H1 (cell line): Measurements from ENCODE around the gene ADAM19. TPM values are rescaled to one million over a fixed set of nuclear protein-coding genes. Genes with fewer than 3 reads are reported as not detected.

Experiments
- CTCF ChIA-PET: fragments of 300-600 bp; sonication (Branson Sonifier 250); formaldehyde crosslinking; loops from one replicate; lab custom pipeline; 2021; ENCODE audit not compliant: partially characterized antibody; lab: Charles Lee
- POLR2A ChIA-PET: fragments of 300-600 bp; sonication (Branson Sonifier 250); formaldehyde crosslinking; loops from one replicate; lab custom pipeline; 2021; ENCODE audit warnings: inconsistent platforms; ENCODE audit not compliant: partially characterized antibody; lab: Charles Lee
- DNase-seq, 2 experiments: peaks; one replicate each; pipeline versions ENCODE4 v3.0.0 to v3.0.0-alpha.2; 2010 to 2022; ENCODE audit warnings: low spot score in 2 of 2, low read depth in 1 of 2, mixed read lengths in 1 of 2
- FAIRE-seq: peaks from 2 replicates; lab custom pipeline; 2011; peaks lifted over from hg19 to GRCh38; lab: Jason Lieb, UNC
- H2AFZ ChIP-seq: 2 replicates; pipeline ENCODE4 v1.8.1; 2012; ENCODE audit warnings: low read length, inconsistent platforms
- H2AK5ac ChIP-seq: 2 replicates; pipeline ENCODE4 v1.6.1; 2013; ENCODE audit warnings: low read depth, low read length
- H2BK120ac ChIP-seq: replicated peaks from 2 replicates; pipeline ENCODE3; 2013; ENCODE audit warnings: low read depth, low read length, inconsistent platforms
- H2BK12ac ChIP-seq: 2 replicates; pipeline ENCODE4 v1.6.1; 2013; ENCODE audit warnings: low read depth, low read length
- H2BK15ac ChIP-seq: 2 replicates; pipeline ENCODE4 v1.6.1; 2013; ENCODE audit warnings: low read length
- H2BK20ac ChIP-seq: 2 replicates; pipeline ENCODE4 v1.6.1; 2013; ENCODE audit warnings: low read length
- H2BK5ac ChIP-seq: 2 replicates; pipeline ENCODE4 v1.6.1; 2013; ENCODE audit warnings: low read depth, low read length
- H3K14ac ChIP-seq: 2 replicates; pipeline ENCODE4 v1.6.1; 2013; ENCODE audit warnings: inconsistent platforms; ENCODE audit not compliant: insufficient read length
- H3K18ac ChIP-seq: 2 replicates; pipeline ENCODE4 v1.6.1; 2013; ENCODE audit warnings: low read length; ENCODE audit errors: extremely low read depth
- H3K23ac ChIP-seq: 2 replicates; pipeline ENCODE4 v1.6.1; 2013; ENCODE audit warnings: inconsistent platforms; ENCODE audit not compliant: insufficient read length
- H3K23me2 ChIP-seq: 2 replicates; pipeline ENCODE4 v1.6.1; 2013; ENCODE audit warnings: low read depth, low read length
- H3K27ac ChIP-seq: 2 replicates; pipeline ENCODE4 v1.6.1; 2011; ENCODE audit warnings: low read depth, low read length, inconsistent platforms
- H3K27me3 ChIP-seq, 4 experiments: replicated peaks in 1 of 4; 1 replicate in 1 of 4; 2 replicates in 3 of 4; pipeline versions ENCODE4 v1.6.1 to v1.8.1; 2011 to 2013; ENCODE audit warnings: low read length in 3 of 4, mild to moderate bottlenecking in 3 of 4, inconsistent platforms in 2 of 4, mixed read lengths in 2 of 4, moderate library complexity in 1 of 4; ENCODE audit not compliant: control insufficient read depth in 3 of 4, insufficient read depth in 3 of 4; ENCODE audit errors: extremely low read depth in 1 of 4
- H3K36me3 ChIP-seq, 4 experiments: 2 replicates each; pipeline versions ENCODE4 v1.6.1 to v1.8.1; 2011 to 2013; ENCODE audit warnings: mild to moderate bottlenecking in 4 of 4, low read length in 3 of 4, moderate library complexity in 2 of 4, control low read depth in 1 of 4, inconsistent platforms in 1 of 4; ENCODE audit not compliant: insufficient read depth in 4 of 4, control insufficient read depth in 2 of 4
- H3K4ac ChIP-seq: replicated peaks from 2 replicates; pipeline ENCODE3; 2013; ENCODE audit warnings: low read length, low read depth, mixed read lengths, inconsistent platforms; ENCODE audit not compliant: insufficient read length
- H3K4me1 ChIP-seq, 4 experiments: replicated peaks in 1 of 4; 1 replicate in 1 of 4; 2 replicates in 3 of 4; pipeline versions ENCODE4 v1.6.1 to v1.8.1; 2011 to 2013; ENCODE audit warnings: low read length in 3 of 4, inconsistent platforms in 2 of 4, mixed read lengths in 1 of 4; ENCODE audit not compliant: insufficient read depth in 4 of 4, control insufficient read depth in 3 of 4
- H3K4me2 ChIP-seq, 2 experiments: 2 replicates each; pipeline versions ENCODE4 v1.6.1 to v1.8.1; 2011 to 2013; ENCODE audit warnings: low read depth in 2 of 2, low read length in 2 of 2, control low read depth in 1 of 2, inconsistent platforms in 1 of 2, mild to moderate bottlenecking in 1 of 2; ENCODE audit not compliant: insufficient read depth in 1 of 2
- H3K4me3 ChIP-seq, 4 experiments: fragments of 200-600, 300-600 bp in 1 of 4; sonication (generic), shearing (Covaris generic), sonication (Bioruptor Twin) in 1 of 4; 2 replicates each; pipeline versions ENCODE4 v1.5.1 to v1.8.1; 2011 to 2016; ENCODE audit warnings: low read length in 4 of 4, low read depth in 3 of 4, control low read depth in 2 of 4, inconsistent platforms in 2 of 4, mild to moderate bottlenecking in 2 of 4, mixed read lengths in 1 of 4, moderate library complexity in 1 of 4; ENCODE audit not compliant: insufficient read depth in 2 of 4; ENCODE audit errors: extremely low read depth in 1 of 4
- H3K56ac ChIP-seq: replicated peaks from 2 replicates; pipeline ENCODE3; 2013; ENCODE audit warnings: low read depth, mild to moderate bottlenecking, mixed read lengths, low read length, inconsistent platforms; ENCODE audit not compliant: insufficient read length
- H3K79me1 ChIP-seq: 2 replicates; pipeline ENCODE4 v1.6.1; 2013; ENCODE audit warnings: low read depth, low read length, control low read depth
- H3K79me2 ChIP-seq, 2 experiments: 2 replicates each; pipeline versions ENCODE4 v1.6.1 to v1.8.1; 2012 to 2013; ENCODE audit warnings: low read length in 2 of 2, mild to moderate bottlenecking in 2 of 2, inconsistent platforms in 1 of 2; ENCODE audit not compliant: insufficient read depth in 2 of 2, control insufficient read depth in 1 of 2
- H3K9ac ChIP-seq, 4 experiments: replicated peaks in 1 of 4; 1 replicate in 1 of 4; 2 replicates in 3 of 4; pipeline versions ENCODE4 v1.6.1 to v1.8.1; 2011 to 2013; ENCODE audit warnings: low read depth in 3 of 4, low read length in 3 of 4, control low read depth in 2 of 4, mild to moderate bottlenecking in 2 of 4, moderate library complexity in 2 of 4, inconsistent platforms in 1 of 4; ENCODE audit errors: extremely low read depth in 1 of 4
- H3K9me3 ChIP-seq, 2 experiments: 2 replicates each; pipeline versions ENCODE4 v1.6.1 to v1.8.1; 2012 to 2013; ENCODE audit warnings: mild to moderate bottlenecking in 2 of 2, moderate library complexity in 2 of 2, control low read depth in 1 of 2, inconsistent platforms in 1 of 2, low read depth in 1 of 2, low read length in 1 of 2, mixed read lengths in 1 of 2; ENCODE audit not compliant: insufficient read depth in 2 of 2
- H4K20me1 ChIP-seq, 2 experiments: replicated peaks in 1 of 2; 2 replicates each; pipeline versions ENCODE3 to v1.8.1; 2011 to 2013; ENCODE audit warnings: inconsistent platforms in 2 of 2, low read length in 2 of 2, mild to moderate bottlenecking in 1 of 2; ENCODE audit not compliant: insufficient read depth in 2 of 2, control insufficient read depth in 1 of 2
- H4K5ac ChIP-seq: 2 replicates; pipeline ENCODE4 v1.6.1; 2013; ENCODE audit warnings: low read length, low read depth, mixed read lengths, inconsistent platforms; ENCODE audit not compliant: insufficient read length
- H4K8ac ChIP-seq: 2 replicates; pipeline ENCODE4 v1.8.0; 2013; ENCODE audit warnings: mild to moderate bottlenecking, moderate library complexity, low read length, inconsistent platforms; ENCODE audit not compliant: insufficient read depth; ENCODE audit errors: extremely low read depth
- H4K91ac ChIP-seq: replicated peaks from 2 replicates; pipeline ENCODE3; 2013; ENCODE audit warnings: low read length, mixed read lengths, inconsistent platforms; ENCODE audit not compliant: insufficient read length
- CHD1 ChIP-seq: IDR thresholded peaks from 2 replicates; pipeline ENCODE4 v1.6.1; 2012; ENCODE audit warnings: low read depth, low read length, improper control_type of control experiment
- E2F6 ChIP-seq: IDR thresholded peaks from 2 replicates; pipeline ENCODE4 v1.6.1; 2012; ENCODE audit warnings: inconsistent platforms
- EGR1 ChIP-seq: IDR thresholded peaks from 2 replicates; pipeline ENCODE4 v1.6.1; 2011; ENCODE audit warnings: low read depth, low read length, borderline replicate concordance
- JUND ChIP-seq: IDR thresholded peaks from 2 replicates; pipeline ENCODE4 v1.6.1; 2011; ENCODE audit warnings: mild to moderate bottlenecking, improper control_type of control experiment, low read length
- NANOG ChIP-seq: IDR thresholded peaks from 2 replicates; pipeline ENCODE4 v1.6.1; 2011; ENCODE audit warnings: low read length, low read depth, mild to moderate bottlenecking, inconsistent platforms; ENCODE audit not compliant: insufficient read depth, poor library complexity, severe bottlenecking
- POLR2AphosphoS5 ChIP-seq: IDR thresholded peaks from 2 replicates; pipeline ENCODE4 v1.6.1; 2011; ENCODE audit warnings: low read depth, low read length
- SP2 ChIP-seq: IDR thresholded peaks from 2 replicates; pipeline ENCODE4 v1.6.1; 2012; ENCODE audit warnings: mild to moderate bottlenecking, low read length, inconsistent platforms
- WGBS, 2 experiments: shearing (Covaris generic) in 1 of 2; methylation state at CpG; one replicate each; pipeline versions ENCODE4 v1.1.6 to v1.1.7; 2013 to 2015; ENCODE audit warnings: low lambda C conversion rate in 2 of 2, mixed read lengths in 2 of 2, inconsistent platforms in 1 of 2, low coverage in 1 of 2, missing lambda C conversion rate in 1 of 2; ENCODE audit not compliant: insufficient replicate concordance in 2 of 2, insufficient coverage in 1 of 2, insufficient read length in 1 of 2; ENCODE audit errors: extremely low coverage in 1 of 2, missing lambda C conversion rate in 1 of 2; 5-methylcytosine and 5-hydroxymethylcytosine counted together
- polyA plus RNA-seq, 7 experiments: library from polyadenylated mRNA; depleted of rRNA in 3 of 7; stranded (reverse) in 5 of 7; unstranded in 2 of 7; fragments of >200 nt in 5 of 7; fragments of 200-250 nt in 2 of 7; gene quantifications; 1 replicate in 5 of 7; 2 replicates in 1 of 7; 4 replicates in 1 of 7; pipeline versions ENCODE4 v1.2.1 to v1.2.3, GENCODE V29; 2011 to 2013; ENCODE audit warnings: missing spikeins in 2 of 7, mixed read lengths in 2 of 7
- total RNA-seq: library from RNA; stranded (reverse); fragmentation: NEBNext Ultra II Directional; extraction: Animal tissue kit (Norgen Biotek cat#: 25700); gene quantifications from 2 replicates; pipeline ENCODE4 v1.2.1, GENCODE V29; 2021

ADAM19 gene
- total and polyA plus RNA-seq, 2 of the 8 experiments (the other 6 are each of a cell fraction or from before 2014, with no cell fraction given) = 6.5 to 22.7 TPM

GRCh38 chr5:157610990-157611389, 35.4 kb upstream of the ADAM19 start:
- no peak overlapping the region for H3K27ac ChIP-seq
- H3K36me3 ChIP-seq = no peaks in the 10 kb centered on the region
- H2BK15ac ChIP-seq = no peak overlapping the region
- no peaks in the 10 kb centered on the region for H3K79me1 ChIP-seq
- H3K23ac ChIP-seq = no peak overlapping the region
- H3K14ac ChIP-seq = no peak overlapping the region
- H4K5ac ChIP-seq = no peak overlapping the region
- TF ChIP-seq JUND (no peak), POLR2AphosphoS5 (no peak), E2F6 (no peak), CHD1 (no peak), SP2 (no peak), EGR1 (no peak), NANOG (no peak)
- no peaks in the 10 kb centered on the region for H3K9me3 ChIP-seq
- ChIA-PET CTCF (no interaction called here), POLR2A (no interaction called here)
- WGBS, 2 experiments = 90% methylated on average over 5 of the region's 5 CpGs; no CpG with 5 or more reads in 1 of the 2 experiments
- no peak overlapping the region for H3K4me3 ChIP-seq
- H3K27me3 ChIP-seq = no peaks in the 10 kb centered on the region
- DNase-seq (no peak), FAIRE-seq (no peak)
- no peak overlapping the region for H4K91ac ChIP-seq
- H2BK12ac ChIP-seq = no peak overlapping the region
- H3K9ac ChIP-seq = no peak overlapping the region
- no peak overlapping the region for H3K4me2 ChIP-seq
- no peak overlapping the region for H2AK5ac ChIP-seq
- H2BK120ac ChIP-seq = no peak overlapping the region
- no peak overlapping the region for H2BK20ac ChIP-seq
- no peak overlapping the region for H3K18ac ChIP-seq
- no peak overlapping the region for H3K56ac ChIP-seq
- H3K4ac ChIP-seq = no peak overlapping the region
- no peaks in the 10 kb centered on the region for H4K20me1 ChIP-seq
- no peaks in the 10 kb centered on the region for H3K23me2 ChIP-seq
- no peaks in the 10 kb centered on the region for H3K79me2 ChIP-seq
- H2BK5ac ChIP-seq = no peak overlapping the region
- no peaks in the 10 kb centered on the region for H3K4me1 ChIP-seq
- no peak overlapping the region for H2AFZ ChIP-seq
- no peak overlapping the region for H4K8ac ChIP-seq
